ENCODE measurements around the gene TRANK1.
"Not testable (repeated sequence)": the region's sequence is repeated elsewhere in the genome, so short reads cannot be mapped to it uniquely, and the experiment has no call there.

The TRANK1 gene

DNA sequence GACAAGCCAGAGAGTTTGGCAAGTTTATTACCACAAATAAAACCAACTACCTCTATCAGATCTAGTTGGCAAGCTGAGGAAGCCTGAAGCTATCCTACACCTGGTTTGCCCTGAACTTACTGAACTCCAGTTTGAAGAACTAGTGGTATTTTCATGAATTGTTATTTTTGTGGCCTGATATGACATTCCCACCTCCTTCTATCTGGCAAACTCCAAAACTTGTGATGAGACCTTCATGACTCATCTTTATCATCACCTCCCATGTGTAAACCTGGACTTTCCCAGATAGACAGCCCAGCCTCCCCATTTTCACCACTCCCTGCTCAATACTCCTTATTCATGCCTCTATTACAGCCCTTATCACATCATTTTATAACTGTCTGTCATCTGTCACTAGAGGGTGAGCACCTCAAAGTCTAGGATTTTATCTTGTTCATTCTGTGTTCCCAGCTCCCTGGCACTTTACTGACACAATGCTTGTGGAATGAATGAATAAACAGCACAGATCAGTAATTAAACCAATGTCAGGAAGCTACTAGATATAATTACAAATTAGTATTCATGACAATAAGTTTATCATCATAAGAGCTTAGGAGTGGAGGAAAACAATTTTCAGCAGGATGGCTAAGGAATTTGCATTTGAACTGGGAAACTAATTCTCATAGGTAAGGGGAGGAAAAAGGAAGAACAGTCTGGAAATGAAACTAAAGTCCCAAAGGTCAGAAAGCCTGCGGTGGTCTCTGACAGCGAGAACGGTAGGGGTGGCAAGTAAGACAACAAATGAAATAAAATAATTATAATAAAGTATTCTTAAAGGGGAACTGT is 13.2 kb upstream of the TRANK1 start:
- no peak for DNase-seq (ENCODE audit: low read depth, low spot score)

DNA sequence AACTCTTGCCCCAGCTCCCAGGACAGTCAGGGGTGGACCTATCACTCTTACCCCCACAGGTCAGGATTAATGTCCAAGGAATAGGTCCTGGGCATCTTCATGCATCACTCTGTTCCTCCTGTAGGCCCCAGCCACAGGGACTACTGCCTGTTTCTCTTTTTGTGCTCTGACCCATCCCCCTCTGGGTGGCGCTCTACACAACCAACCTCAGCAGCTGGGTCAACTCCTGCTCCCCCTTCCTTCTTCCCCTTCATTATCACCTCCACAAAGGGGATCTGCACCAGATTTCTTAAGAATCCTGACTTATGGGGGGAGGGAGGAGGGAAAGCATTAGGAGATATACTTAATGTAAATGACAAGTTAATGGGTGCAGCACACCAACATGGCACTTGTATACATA is 12.2 kb upstream of the TRANK1 start:
- DNase-seq (ENCODE audit: low read depth, low spot score) = no peak

DNA sequence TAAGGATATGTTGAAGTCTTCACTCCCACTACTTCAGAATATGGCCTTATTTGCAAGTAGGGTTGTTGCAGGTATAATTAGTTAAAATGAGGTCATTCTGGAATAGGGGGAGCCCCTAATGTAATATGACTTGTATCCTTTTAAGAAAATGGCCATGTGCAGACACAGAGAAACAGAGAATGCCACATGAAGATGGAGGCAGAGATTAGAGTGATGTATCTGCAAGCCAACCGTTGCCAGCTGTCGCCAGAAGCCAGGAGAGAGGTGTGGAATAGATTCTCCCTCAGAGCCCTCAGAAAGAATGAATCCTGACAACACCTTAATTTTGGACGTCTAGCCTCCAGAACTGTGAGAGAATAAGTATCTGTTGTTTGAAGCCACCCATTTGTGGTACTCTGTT is 11.3 kb upstream of the TRANK1 start:
- DNase-seq (ENCODE audit: low read depth, low spot score) = no peak

DNA sequence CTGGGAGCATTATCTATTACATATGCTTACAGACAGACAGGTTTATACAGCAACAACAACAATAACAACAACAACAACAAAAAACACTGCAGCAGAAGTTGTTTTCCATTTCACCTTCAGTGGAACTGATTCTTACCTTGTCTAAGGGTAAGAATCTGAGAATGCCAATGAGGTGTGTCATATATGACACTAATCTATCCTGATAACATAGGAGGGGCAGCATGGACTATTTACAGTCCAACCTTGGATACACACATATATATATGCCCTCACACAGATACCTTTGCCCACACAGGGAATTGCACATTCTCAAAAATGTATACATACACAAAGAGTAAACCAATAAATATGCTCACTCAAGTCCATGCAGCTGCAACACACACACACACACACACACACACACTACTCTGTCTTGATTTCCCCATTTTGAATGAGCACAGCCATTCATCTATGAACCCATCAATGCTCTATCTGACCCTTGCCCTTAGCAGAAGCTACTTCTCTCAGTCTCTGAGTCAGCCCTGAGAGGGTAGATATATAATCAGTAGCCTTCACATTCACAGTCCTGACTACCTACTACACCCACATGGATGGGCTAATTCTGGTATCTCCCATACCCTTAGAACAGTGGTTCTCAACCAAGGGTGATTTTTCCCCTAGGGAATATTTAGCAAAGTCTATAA is 9.7 kb upstream of the TRANK1 start:
- DNase-seq (ENCODE audit: low read depth, low spot score) = no peak

DNA sequence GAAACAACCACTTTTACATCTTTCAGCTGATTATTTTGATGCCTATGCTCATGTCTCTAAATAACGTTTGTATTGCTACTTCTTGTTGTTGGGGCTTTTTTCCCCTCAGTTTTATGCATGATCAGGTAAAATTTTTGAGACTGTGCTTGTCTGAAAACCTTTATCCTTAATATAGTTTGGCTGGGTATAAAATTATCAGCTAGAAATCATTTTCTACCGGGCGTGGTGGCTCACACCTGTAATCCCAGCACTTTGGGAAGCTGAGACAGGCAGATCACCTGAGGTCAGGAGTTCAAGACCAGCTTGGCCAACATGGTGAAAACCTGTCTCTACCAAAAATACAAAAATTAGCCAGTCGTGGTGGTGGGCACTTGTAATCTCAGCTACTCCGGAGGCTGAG is 3.0 kb upstream of the TRANK1 start:
- not testable (repeated sequence) for DNase-seq (ENCODE audit: low read depth, low spot score)

DNA sequence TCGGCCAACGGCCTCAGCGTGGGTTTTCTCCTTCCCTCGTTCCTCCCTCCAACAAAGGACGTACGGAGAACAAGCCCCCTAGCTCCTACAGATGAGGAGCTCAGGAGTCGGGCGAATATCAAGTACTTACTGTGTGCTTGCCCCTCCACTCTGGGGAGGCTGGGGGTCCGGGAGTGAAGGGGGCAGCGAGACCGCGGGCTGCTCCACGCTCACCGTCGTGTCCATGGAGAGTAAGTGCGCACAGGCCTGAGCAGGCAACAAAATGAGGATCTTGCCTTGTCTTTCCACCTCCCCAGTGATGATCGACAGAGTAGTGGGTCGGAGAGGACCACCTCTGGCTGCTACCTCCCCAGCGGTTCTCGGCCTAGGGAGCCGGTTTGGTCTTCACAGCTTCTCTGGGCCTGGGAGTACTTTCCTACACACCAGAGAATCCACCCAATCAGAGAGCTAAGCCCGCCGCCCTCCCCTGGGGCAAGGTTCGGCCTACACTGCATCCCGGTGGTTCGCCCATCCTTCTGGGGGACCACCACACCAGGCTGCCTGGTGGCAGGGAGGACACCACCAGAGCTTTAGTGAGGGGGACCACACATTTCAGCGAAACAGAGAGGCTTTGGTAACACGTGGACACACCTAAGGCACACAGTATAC is 603 bp upstream of the TRANK1 start:
- no peak for DNase-seq (ENCODE audit: low read depth, low spot score)

DNA sequence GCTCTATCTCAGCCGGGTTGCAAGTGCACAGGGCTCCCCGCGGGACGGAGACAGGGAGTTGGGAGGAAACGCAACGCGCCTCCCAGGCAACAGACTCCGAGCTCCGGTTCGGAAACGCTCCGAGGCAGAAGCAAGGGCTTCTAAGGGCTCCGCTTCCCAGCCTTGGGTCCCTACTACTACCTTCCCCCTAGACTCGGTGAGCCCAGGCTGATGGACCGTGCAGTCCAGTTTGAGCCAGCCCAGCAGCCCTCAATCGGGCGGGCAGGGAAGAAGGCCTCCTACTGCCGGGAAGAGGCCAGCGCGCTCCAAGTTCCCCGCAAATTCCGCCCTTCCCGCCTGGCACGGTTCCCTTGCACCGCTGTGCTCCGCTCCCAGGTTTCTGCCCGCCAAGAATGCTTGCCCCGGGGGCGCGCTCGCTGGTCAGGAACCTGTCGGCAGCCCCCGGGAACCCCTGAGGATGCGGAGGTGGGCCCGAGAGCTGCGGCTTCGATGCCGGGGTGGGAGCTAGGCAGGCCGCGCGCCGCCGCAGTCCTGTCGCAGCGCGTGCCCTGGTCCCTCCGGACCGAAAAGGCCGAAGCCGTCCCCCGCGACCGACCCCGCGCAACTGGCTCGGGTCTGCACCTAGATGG is 728 bp downstream of the TRANK1 start:
- no peak for DNase-seq (ENCODE audit: low read depth, low spot score)

DNA sequence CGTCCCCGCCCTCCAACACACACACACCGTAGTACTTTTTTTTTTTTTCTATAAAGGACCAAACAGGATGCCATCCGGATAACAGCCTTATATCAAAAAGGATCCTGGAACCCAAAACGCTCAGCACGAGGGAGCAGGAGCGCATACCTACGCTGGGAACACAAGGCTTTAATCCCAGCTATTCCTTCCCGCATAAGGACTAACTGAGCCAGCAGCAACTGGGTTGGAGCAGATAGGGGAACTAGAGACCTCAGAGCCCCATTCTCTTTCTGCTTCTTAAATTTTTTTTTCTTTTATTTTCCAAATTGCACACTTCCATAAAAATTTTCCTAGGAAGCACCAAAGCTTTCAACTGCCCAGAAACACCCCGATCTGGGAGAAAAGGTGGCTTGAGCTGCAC is 1.3 kb downstream of the TRANK1 start:
- DNase-seq (ENCODE audit: low read depth, low spot score) = no peak

DNA sequence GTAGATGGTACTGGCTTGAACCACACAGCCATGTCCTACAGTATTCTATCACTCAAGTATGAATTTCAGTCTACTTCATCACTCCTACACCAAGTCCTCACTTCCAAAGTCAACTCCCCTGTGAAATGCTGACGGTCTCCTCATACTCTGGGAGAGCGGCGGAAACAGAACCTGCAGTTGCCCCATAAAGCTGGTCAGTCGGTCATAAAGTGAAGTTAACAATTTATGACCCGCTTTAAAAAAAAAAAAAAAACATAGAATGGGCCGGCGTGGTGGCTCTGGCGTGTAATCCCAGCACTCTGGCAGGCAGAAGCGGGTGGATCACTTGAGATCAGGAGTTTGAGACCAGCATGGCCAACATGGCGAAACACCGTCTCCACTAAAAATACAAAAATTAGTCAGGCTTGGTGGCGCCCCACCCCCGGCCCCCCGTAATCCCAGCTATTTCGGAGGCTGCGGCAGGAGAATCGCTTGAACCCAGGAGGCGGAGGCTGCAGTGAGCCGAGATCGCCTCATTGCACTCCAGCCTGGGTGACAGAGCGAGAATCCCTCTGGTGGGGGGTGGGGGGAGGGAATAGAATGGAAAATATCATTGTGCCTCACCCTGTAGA is 2.1 kb downstream of the TRANK1 start:
- DNase-seq (ENCODE audit: low read depth, low spot score) = no peak

DNA sequence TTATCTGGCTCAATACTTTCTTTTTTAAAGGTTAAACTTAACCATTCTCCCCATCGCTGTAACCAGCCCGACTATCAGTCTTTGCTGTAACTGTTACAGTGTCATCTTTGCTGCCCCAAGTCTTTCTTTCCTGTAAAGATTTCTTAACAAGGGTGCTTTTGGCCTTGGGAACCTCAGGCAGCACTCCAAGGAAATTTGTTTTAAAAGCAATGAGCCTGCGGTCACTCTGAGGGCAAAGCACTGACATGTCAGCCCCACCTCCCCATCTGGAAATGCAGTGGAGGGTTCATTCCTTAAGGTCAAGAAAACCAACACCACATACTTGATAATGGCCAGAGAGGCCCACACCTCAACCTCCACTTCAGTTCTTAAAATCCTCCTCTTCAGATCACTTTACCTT is 3.2 kb downstream of the TRANK1 start:
- DNase-seq (ENCODE audit: low read depth, low spot score) = no peak

DNA sequence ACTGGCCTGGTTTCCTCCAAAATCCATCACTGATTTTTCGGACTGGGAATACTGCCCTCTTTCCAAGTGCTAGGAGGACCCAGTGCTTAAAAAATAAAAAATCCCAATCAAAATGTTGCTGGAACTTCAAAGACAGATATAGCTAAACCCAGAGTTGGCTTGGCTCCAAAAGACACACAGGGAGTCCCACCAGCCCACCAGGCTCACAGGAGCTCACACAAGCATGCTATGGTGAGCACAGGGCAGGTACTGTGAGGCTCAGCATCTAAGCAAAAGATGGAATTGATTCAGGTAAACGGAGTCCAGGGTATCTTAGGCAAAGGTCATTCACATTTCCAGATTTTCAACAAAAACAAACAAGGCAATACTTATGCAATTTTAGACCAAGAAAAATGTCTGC is 3.7 kb downstream of the TRANK1 start:
- no peak for DNase-seq (ENCODE audit: low read depth, low spot score)

DNA sequence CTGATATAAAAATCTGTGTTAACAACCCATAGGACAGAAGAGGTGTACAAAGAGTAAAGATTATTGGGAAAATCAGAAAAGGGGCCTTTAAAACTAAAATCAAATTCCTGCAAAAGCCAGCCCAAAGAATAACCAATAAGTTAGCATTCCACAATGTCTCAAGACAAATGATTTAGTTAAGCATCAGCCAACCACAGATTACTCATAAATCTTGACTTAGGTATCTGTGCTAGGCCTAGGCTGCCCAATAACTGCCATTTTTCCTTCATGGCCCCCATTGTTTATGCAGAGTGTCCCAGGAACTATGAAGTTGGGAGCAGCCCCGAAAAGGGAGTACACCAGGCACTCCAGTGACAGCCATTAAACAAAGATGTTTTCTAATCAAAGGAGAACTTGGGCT is 7.4 kb downstream of the TRANK1 start:
- no peak for DNase-seq (ENCODE audit: low read depth, low spot score)

DNA sequence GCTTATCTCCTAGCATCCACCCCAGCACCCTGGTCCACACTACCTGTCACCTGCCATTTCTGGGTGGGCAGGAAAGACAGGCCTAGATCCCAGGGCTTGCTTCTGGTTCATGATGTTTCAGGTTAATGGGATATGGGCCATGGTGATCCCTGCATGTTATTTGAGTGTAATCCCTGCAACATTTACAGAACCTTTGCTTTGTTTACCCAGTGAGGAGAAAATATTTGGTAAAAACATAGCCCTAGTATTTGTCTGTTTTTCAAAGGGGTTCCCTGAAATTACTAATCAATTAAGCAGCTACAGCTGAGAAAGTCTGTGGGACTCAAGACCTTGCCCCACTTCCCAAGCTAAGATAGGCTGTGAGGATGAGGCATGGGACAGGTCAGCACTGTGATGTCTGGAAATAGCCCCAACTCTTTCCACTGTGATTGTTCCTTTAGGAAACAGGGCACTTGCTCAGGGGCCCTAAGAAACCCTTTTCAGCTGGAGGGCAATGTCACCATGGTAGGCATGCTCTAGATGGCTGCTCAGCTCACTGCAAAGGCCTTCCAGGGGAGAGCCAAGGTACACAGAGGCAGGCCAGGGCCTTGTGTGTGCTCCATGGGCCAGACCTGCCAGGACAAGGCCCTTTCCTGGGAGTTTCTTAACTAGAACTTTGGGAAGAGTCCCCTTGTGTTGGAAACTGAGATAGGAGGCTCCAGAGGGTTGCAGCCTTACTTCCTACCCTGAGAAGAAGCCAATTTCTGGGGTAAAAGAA is 11.1 kb downstream of the TRANK1 start:
- no peak for DNase-seq (ENCODE audit: low read depth, low spot score)

DNA sequence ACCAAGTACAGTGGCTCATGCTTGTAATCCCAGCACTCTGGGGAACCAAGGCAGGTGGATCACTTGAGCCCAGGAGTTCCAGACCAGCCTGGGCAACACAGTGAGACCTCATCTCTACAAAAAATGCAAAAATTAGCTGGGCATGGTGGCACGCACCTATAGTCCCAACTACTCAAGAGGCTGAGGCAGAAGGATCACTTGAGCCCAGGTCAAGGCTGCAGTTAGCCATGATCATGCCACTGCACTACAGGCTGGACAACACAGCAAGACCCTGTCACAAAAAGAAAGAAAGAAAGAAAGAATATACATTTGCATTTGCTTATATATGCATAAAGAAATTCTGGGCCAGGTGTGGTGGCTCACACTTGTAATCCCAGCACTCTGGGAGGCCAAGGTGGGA is 13.4 kb downstream of the TRANK1 start:
- not testable (repeated sequence) for DNase-seq (ENCODE audit: low read depth, low spot score)

DNA sequence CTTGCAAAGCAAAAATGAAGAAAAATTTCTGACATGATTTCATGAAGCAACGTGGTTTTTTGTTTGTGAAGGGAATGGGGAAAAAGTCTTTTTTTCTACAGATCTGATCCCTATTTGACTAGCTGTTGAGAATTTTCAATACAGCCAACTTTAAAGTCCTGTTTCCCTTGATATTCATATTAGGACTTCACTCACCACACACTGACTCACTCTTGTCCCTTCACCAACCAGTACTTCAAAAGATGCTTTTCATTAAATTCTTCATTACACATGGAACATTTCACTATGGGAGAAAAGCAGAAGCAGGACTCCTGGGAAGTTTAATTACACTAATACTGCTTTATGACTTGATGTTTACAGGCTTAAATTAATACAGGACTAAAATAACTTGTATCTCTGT is 16.6 kb downstream of the TRANK1 start:
- DNase-seq (ENCODE audit: low read depth, low spot score) = no peak

DNA sequence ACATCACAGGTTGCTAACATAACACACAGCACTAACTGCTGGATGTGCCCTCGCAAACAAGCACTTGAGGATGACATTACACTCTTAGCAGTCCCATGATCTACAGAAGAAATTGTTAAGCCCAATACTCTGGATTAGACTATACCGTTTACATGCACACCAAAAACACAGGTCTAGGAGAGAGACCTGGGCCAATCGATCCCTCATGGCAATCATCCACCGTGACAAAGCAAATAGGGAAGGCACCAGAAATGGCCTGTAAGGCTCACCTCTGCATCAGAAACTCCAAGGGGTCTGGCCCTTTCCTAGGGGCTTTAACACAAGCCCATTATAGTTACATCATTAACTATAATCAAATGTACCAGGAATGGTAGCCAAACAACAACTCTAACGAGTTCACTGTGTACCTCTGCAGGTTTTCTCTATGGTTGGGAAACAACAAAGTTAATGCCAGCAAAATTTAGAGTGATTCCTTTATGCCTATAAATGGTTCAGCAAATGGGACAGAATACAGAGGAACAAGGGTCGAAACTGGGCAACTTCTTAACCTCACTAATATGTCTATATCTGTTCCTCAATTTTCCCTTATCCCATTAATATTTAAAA is 18.5 kb downstream of the TRANK1 start:
- no peak for DNase-seq (ENCODE audit: low read depth, low spot score)

DNA sequence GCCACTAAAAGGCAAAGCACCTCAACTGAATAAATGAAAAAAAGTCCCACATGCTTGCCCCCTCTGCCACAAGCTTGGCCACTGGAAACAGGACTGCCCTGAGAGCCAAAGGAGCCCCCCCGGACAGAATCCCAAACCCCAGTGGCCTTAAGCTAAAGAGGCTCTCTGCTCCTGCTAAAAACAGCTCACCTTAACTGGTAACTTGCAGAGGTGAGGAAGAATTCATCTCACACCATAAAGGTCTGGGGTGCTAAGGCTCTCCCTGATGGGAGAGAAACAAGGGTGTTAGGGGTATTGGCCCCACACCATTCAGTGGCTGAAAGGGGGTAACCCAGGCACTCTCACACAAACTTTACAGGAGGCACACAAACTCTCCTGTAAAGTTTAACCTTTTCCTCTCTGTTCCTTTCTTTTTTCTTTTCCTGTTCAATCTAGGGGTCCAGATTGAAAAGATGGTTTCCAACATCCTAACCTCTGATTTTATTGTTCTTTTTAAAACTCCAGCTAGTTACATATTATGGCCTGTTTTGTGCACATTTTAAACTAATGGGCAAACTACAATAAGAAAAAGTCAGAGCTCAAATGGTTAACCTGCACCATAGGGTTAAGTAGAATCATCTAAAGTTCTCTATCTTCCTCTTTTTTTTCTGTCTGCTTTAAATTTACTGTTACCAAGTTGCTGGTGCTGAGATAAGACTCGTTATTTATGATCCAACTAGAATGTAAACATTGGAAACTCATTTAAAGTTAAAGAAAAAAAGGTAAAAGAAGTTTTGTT is 19.9 kb downstream of the TRANK1 start:
- DNase-seq (ENCODE audit: low read depth, low spot score) = no peak

DNA sequence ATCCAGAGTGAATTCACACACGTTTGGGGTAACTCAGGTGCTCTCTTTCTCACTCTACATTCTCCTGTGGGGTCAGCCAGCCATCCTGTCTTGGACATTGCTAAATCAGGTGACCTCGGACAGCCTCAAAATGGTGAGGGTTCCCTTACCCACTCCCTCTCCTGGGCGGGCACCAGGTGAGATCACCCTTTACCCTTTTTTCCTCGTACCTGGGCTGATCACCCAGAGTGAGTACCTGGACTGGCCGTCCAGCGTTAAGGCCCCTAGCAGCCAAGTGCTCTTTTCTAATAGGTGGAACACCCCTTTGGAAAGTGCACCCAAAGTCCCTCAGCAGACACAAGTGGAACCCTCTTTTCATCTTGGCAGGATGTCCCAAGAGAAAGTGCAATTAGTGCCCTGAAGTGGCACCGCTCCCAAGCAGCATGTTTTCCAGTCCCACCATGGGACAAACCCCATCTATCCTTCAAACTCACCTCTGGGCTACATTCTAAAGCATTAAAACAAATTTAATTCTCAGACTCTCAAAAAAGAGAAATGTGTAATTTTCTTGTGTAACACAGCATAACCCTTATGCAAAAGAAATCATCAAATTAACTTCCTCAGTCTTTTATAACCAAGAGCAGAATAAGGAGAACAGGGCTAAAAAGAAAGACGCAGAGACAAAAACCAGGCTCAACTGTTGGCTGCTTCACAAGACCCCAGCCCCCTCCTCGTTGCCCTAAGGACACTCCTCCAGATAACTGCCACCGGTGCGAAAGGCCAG is 20.7 kb downstream of the TRANK1 start:
- DNase-seq (ENCODE audit: low read depth, low spot score) = no peak

DNA sequence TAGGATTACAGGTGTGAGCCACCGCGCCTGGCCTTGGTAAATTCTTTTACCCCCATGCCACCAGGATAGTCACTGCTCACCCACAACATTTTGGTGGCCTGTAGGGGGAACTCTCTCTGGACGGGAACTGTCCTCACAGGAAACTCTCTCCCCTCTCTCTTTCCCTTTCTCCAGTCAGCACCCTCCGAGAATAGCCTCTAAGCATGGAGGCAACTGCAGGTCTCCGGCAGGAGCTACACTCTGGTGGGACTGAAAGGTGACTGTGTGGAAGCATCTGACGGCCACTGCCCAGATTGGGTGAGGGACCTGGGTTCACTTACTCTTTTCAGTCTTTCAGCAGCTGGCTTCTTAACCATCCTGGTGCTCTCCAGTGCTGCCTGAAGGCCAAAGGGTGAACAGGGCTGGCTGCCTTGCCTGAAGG is 21.3 kb downstream of the TRANK1 start:
- no peak for DNase-seq (ENCODE audit: low read depth, low spot score)

Data from iPS DF 19.7 (cell line).